ENCODE data around the gene SPACA6.
"Not testable (repeated sequence)": the region's sequence is repeated elsewhere in the genome, so short reads cannot be mapped to it uniquely, and the experiment has no call there.

SPACA6 gene

DNA sequence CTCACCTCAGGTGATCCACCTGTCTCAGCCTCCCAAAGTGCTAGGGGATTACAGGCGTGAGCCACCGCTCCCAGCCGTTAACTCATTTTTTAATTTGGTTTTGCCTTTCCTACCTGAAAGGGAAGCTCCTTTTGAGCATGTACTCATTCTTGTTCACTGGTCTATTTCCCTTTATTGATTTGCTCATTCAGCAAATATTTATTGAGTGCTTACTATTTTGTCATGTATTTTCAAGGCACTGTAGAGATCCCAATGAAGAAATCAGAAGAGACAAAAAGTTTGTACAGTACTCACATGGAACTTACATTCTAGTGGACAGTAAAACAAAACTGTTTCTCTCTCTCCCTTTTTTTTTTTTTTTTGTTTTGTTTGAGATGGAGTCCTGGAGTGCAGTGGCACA, 13.8 kb downstream of the SPACA6 start:
- no peak for DNase-seq

DNA sequence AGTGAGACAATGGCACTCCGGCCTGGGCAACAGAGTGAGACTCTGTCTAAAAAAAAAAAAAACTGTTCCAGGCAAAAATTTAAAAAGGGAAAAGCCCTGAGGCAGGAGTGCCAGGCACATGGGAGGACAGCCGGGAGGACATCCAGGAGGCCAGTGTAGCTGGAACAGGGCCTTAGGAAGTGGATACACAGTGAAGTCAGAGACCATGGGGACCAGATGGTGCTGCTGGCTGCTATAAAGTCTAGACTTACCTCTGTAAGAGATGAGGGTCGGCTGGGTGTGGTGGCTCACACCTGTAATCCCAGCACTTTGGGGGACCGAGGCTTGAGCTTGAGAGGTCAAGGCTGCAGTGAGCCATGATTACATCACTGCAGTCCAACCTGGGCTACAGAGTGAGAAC, 15.7 kb downstream of the SPACA6 start:
- no peak for DNase-seq

DNA sequence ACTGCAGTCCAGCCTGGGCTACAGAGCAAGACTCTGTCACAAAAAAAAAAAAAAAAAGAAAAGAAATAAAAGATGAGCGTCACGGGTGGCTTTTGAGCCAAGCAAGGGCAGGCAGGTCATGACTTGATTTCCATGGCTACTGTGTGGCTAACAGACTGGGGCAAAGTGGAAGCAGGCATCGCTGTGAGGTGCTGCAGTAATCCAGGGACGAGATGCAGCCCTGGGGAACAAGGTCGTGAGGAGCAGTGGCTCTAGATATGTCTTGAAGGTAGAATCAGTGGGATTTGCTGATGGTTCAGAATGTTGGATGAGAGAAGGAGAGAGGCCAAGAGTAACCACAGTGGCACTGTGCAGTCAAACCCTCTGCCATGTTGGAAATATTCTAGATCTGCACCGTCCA, 16.4 kb downstream of the SPACA6 start:
- no peak for DNase-seq

DNA sequence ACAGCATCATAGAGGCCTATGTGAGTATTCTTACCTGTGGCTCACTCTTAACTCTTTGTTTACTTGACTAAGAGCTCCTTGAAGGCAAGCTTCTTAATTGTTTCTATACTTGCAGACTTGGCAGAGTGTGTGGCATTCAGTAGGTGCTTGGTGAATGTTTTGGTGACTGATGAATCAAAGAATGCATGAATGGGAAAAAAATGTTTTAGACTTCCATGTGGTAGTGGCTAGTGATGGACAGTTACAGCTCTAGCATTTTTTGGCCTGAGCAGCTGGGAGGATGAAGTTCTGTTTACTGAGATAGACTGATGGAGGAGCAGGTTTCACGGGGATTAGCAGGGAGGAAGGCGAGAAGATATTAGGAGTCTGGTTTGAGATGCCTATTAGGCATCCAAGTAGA, 17.0 kb downstream of the SPACA6 start:
- DNase-seq, result no peak

DNA sequence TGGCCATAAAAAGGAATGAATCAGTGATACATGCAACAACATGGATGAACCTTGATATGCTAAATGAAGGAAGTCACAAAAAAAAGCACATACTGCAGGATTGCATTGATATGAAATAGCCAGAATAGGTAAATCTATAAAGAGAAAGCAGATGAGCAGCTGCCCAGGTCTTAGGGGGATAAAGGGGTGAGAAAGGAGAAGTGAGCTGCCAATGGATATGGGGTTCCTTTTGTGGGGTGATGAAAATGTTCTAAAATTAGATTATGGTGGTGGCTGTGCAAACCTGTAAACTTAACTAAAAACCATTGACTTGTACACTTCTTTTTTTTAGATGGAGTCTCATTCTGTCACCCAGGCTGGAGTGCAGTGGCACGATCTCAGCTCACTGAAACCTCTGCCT, 18.6 kb downstream of the SPACA6 start:
- DNase-seq, result no peak

DNA sequence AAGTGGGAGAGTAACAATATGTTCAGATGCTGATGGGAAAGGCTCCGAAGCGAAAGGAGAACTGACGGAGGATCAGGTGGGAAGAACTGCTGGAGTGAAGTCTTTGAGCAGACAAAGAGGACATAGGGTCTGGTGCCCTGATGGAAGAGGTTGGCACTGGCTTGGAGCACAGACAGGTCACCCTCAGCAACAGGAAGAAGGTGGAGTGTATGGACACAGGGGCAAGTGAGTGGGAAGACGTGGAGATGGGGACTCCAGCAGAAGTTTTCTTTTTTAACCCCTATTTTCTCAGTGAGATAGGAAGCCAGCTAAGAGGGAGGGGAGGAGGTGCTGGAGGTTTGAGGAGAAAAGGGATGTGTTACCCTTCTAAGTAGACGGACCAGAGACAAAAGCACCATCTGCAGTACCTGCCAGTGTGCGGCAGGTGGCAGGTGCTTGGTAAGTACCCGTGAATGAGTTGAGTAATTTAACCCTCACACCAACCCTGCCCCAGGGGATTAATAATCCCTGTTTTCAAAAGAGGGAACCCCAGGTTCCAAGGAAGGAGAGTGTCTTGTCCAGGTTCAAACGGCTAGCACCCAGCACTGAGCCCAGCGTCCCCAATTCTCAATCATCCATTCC, 19.4 kb downstream of the SPACA6 start:
- no peak for DNase-seq

DNA sequence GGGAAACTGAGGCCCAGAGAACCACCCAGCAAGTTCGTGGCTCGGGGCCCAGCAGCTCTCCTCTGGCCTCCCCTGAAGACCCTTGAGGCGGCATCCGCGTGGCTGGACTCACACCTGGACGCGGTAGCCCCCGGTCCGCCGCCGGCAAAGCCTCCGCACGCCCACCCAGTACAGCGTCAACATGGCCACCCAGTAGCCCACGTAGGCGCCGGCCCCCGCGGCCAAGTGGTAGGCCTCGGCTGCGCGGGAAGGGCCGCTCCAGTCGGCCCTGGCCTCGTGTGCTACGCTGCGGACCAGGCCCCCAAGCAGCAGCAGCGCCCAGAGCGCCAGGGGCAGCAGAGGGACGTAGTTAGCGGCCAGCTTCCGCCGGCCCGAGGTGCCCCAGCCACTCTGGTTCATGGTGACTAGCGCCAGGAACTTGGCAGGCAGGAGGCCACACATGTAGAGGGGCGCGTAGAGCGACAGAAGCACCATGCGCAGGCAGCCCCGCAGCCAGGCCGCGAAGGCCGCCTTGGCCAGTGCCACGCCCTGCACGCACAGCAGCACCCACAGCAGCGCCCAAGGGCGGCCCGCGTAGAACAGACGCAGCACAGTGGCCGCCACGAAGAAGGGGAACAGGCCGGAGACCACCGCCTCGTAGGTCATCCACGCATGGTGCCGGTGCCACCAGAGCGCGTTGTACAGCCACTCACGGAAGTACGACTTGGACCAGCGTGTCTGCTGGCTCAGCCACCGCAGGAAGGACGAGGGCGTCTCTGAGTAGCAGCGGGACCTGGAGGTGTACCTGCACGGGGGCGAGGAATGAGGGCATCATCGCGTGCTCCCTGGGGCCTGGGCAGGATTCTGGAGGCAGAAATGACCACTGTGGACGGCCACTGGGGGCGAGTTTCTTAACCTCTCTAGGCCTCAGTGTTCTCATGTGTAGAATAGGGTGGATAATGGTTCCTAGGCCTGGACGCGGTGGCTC, 20.5 kb downstream of the SPACA6 start:
- no peak for DNase-seq

DNA sequence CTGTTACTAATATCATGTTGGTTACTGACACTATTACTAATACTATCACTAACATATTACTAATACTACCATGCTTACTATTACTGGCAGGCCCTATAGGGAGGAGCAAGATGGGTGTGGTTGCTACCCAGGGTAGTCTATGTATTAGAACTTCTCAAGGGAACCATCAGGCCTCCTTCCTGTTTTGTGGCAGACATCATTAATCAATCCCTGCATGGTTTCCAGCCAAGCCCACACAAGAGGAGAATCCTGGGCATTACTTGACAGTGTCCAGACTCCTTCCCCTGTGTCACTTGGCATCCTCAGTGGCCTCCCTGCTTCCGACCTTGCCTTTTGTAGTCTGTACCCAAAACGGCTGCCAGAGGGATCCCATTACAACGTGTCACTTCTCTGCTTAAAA, 21.7 kb downstream of the SPACA6 start:
- DNase-seq, result no peak

DNA sequence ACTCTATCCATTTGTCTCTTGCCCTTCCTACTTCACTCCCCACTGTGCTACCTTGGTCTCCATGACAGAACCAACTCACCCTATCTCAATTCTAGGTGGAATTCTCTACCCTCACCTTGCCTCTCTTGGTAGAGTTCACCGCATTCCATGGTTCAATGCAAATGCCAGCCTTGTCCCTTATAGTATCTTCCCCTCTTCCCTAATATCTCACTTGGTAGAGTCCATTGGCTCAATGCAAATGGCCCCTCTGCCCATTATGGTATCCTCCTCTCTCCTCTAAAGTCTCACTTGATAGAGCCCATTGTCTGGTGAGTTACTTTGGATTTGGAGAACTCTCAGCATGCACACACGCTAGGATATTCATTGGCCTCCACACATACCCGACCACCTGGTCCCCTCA, 22.7 kb downstream of the SPACA6 start:
- no peak for DNase-seq

DNA sequence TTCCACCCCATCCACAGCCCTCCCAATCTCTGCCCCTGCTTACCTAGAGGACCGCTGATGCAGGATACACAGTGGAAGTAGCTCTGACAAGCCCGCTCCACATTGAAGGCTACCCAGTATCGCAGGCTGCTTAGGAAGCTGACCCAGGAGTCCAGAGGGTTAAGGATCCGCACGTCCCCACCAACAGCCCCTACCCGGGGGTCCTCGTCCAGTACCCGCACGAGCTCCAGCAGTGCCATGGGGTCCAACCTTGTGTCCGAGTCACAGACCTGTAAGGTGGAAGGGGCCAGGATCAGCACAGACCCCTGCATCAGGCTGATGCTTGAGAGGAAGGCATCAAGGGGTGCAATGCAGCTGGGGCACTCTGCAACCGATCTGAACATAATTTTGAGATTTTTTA, 23.8 kb downstream of the SPACA6 start:
- DNase-seq, result no peak

DNA sequence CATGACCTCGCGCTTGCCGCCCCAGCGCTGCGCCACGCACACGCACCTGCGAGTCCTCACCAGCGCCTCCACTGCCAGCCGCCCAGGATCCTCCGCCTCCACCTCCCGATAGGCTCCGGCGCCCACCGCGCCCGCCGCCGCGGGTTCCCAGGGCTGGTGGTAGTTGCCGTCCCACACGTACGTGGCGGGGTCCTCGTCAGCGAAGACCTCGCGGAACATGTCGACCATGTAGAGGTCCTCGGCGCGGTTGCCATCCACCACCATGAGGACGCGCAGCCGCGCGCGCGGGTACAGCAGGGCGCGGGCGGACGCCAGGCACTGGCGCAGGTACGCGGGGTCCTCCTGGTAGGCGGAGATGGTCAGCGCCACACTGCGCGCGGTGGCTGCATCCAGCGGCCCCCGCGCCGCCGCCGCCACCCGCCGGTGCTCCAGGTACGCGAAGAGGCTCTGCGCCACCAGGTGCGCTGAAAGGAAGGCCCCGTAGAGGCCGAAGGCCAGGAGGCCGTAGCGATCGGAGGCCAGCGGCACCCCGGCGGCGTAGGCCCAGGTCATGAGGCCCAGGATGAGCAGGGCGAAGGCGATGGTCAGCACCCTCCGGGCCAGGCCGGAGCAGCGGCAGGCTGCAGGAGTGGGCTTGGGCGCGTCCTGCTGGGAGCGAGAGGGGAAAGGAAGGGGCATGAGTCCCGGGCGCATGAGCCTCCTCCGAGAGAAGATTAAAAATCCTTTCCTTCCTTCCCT, 26.3 kb downstream of the SPACA6 start:
- no peak for DNase-seq

DNA sequence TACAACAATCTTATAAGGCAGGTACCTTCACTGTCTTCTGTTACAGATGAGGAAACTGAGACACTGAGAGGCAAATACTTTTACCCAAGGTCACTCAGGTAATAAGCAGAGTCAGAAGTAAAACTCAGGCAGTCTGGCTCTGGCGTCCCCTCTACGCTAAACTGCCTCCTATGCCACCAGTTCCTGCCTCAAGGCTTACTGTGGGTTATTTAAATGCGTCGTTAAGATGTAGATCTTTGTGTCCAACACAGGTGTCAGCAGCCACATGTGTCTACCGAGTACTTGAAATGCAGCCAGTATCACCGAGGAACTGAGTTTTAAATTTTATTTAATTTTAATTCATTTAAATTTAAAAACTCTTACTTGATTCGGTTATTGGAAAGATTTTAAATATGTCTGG, 28.8 kb downstream of the SPACA6 start:
- DNase-seq, result no peak

DNA sequence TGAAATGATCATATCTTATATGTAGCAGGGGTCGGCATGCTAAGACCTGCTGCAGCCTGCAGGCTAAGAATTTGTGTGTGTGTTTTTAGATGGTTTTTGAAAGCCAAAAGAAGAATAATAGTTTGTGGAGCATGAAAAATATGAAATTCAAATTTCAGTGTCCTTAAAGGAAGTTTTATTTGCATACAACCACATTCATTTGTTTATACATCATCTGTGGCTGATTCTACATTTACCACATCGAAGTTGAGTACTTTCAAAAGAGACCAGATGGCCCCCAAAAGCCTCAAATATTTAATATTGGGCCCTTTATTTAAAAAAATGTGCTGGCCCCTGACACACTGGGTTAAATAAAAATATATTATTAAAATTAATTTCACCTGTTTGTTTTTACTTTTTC, 29.4 kb downstream of the SPACA6 start:
- no peak for DNase-seq

DNA sequence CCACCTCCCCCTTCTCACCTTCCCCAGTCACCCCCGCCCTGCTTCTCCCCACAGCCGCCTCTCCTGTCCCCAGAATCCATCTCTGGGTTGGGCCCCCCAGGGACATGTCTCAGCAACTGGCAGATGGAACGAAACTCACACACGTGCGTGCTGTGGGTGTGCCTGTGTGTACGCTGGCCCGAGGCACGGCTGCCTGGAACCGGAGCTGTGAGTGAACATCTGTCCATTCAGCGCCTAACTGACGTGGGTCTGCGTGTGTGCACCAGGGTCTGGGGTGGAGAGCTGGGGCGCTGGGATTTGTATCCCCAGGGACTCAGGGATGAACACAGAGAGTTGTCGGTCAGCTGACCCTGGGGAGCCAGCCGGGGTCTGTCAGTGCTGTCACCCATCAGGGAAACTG, 31.4 kb downstream of the SPACA6 start:
- DNase-seq, result no peak

DNA sequence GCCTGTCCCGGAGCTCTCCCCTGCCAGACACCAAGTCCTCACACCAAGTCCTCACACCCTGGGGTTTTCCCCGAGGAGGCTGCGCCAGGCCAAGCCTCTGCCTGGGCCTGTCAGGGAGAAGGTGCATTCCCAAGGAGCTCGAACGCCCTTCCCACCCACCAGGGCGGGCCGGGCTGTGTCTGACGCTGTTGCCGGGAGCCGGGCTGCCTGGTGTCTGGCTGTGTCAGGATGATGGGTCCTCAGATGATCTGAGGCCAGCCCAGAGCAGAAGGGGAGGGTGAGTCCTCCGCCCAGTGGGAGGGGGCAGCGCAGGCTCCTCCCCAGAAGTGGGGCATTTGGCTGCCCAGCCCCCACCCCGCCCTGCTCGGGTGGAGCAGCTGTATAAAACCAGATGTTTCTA, 32.9 kb downstream of the SPACA6 start:
- DNase-seq, result no peak

DNA sequence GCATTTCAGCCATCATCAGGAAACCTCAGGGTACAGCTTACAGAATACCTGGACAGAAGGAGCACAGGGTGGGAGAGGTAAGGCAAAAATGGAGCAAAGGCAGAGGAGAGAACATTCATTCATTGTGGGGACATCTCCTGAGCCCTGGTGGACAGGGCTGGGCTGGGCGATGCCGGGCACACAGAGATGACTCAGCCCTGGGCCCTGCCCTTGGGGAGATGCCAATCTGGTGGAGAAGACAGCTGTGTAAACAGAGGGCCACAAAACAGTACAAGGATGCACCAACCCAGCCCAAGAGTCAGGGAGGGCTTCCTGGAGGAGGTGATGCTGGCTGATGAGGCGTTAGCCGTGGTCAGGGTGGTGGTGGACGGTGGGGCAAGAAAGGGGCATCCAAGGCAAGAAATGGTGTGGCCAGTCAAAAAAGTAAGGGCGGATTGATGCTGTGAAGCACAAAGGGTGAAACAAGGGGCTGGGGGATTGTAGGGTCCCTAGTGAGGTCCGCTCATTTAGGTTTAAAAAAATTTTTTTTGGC, 34.3 kb downstream of the SPACA6 start:
- no peak for DNase-seq

DNA sequence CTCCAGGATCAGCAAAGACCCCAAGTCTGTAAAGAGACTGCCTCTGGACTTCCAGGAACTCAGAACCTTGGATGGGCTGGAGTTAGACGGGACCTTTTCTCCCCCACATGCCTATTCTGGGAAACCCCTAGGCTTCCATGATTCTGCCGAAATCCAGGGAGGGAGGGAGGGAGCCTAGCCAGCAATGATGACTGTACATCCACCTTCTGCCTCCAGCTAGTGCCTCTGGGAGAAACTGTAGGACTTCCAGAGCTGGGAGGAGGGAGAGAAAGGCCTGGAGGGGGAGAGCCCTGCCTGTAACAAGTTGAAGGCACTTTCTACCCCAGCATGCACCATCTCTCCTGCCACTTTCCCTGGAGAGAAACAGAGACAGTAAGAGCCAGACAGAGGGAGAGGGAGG, 36.7 kb downstream of the SPACA6 start:
- no peak for DNase-seq

DNA sequence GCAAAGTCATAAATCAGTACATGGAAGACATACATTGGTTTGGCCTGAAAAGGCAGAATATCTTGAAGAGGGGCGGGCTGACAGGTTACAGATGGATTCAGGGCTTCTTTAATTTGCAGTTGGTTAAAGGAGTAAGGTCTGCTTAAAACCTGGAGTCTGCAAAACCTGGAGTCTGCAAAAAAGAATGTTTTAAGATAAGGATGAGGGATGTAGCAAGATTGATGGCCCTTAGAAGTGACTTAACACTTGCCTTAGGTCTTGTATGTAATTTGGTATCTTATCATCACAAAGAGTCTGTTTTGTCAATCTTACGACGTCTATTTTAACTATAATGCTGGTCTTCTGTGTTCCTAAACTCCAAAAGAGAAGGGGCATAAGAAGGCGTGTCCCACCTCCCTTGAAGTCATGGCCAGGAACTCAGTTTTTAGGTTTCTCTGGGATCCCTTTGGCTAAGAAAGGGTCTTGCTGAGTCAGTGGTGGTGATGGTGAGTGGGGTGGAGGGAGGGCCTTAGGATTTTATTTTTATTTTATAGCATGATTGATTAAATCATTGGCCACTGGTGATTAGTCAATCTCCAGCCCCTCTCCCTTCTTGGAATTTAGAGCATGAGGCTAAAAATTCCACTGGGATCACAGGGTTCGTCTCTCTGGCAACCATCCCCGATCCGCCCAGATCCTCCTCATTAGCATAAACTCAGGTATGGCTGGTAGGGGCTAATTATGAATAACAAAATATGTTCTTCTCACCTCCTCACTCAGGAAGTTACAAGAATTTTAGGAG, 40.8 kb downstream of the SPACA6 start:
- no peak for DNase-seq

DNA sequence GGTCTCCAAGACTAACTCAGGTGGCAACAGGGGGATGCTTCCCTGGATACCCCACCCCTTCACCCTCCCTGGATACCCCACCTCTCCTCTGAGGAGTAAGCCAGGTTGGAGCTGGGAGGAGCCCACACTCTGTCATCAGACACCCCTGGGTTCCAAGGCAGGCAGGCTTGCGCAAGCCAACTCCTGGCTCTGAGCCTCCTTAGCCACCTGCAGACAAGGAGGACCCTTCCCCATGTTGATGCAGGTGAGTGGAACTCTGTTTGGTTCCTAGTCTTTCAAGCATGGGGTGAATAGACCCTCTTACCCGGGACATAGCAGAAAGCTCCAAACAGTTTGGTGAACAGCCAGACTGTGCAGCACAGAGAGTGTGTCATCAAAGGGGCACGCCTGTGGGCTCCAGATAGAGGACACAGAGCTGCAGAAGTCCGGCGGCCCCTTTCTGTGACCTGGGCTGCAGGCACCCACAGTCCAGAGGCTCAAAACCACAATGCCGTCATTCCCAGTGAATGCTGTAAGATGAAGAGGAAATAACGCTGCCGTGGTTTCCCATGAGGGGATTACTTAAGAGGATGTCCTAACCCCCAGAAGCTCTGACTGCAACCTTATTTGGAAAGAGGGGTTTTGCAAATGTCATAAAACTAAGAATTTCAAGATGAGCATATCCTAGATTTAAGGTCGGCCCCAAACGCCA, 42.8 kb downstream of the SPACA6 start:
- no peak for DNase-seq

DNA sequence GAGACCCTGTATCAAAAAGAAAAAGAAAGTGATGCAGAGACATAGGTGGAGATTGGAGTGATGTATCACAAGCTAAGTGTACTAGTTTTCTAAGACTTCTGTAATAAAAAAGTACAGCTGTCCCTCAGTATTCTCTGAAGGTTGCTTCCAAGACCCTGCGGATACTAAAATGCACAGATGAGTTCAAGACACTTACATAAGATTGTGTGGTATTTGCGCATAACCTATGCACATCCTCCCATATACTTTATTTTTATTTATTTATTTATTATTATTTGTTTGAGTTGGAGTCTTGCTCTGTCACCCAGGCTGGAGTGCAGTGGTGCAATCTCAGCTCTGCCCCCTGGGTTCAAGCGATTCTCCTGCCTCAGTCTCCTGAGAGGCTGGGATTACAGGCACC, 44.3 kb downstream of the SPACA6 start:
- DNase-seq, result no peak

DNA sequence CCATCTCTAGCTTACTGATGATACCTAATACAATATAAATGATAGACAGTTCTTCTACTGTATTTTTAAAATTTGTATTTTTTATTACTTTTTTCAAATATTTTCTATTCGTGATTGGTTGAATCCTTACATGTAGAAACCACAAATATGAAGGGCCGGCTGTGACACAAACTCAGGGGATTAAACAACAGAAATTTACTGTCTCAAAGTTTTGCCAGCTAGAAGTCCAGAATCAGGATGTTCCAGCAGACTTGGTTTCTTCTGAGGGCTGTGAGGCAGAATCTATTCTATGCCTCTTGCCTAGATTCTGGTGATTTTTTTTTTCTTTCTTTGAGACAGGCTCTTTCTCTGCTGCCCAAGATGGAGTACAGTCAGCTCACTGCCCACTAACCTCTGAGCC, 44.8 kb downstream of the SPACA6 start:
- no peak for DNase-seq

DNA sequence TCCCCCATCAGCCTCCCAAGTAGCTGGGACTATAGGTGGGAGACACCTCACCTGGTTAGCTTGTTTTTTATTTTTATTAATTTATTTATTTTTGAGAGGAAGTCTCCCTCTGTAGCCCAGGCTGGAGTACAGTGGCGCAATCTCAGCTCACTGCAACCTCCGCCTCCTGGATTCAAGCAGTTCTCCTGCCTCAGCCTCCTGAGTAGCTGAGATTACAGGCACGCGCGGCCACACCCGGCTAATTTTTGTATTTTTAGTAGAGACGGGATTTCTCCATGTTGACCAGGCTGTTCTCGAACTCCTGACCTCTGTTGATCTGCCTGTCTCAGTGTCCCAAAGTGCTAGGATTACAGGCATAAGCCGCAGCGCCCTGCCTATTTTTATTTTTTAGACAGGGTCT, 45.4 kb downstream of the SPACA6 start:
- DNase-seq, result not testable (repeated sequence)

Measured in NCI-H2029 (cell line).